Measurements from ENCODE around the gene ADAM15.

The ADAM15 gene

GRCh38 chr1:155086128-155086741, 35.1 kb downstream of the ADAM15 start:
- DNase-seq (ENCODE audit: low read depth in 3 of 3) = peak; percentile 67 to 82 (median 68)

GRCh38 chr1:155086856-155087535, 35.9 kb downstream of the ADAM15 start:
- DNase-seq (ENCODE audit: low read depth in 3 of 3) = no peak

- peak; percentile 68 to 80 (median 72) for DNase-seq (ENCODE audit: low read depth in 3 of 3)
Observed at GRCh38 chr1:155091071-155092051, 40.2 kb downstream of the ADAM15 start.

GRCh38 chr1:155092131-155092530, 41.0 kb downstream of the ADAM15 start:
- DNase-seq (ENCODE audit: low read depth in 3 of 3) = no peak

GRCh38 chr1:155092641-155093040, 41.5 kb downstream of the ADAM15 start:
- no peak for DNase-seq (ENCODE audit: low read depth in 3 of 3)

GRCh38 chr1:155093911-155094621, 43.0 kb downstream of the ADAM15 start:
- DNase-seq (ENCODE audit: low read depth in 3 of 3) = no peak

GRCh38 chr1:155094622-155094948, 43.5 kb downstream of the ADAM15 start:
- DNase-seq (ENCODE audit: low read depth in 3 of 3) = no peak

GRCh38 chr1:155099331-155099730, 48.2 kb downstream of the ADAM15 start:
- no peak for DNase-seq (ENCODE audit: low read depth in 3 of 3)

GRCh38 chr1:155103325-155103724, 52.2 kb downstream of the ADAM15 start:
- DNase-seq (ENCODE audit: low read depth in 3 of 3) = no peak

- DNase-seq (ENCODE audit: low read depth in 3 of 3) = no peak
Observed at GRCh38 chr1:155104605-155105534, 53.8 kb downstream of the ADAM15 start.

- no peak for DNase-seq (ENCODE audit: low read depth in 3 of 3)
Observed at GRCh38 chr1:155105604-155106011, 54.5 kb downstream of the ADAM15 start.

GRCh38 chr1:155106862-155107261, 55.7 kb downstream of the ADAM15 start:
- DNase-seq (ENCODE audit: low read depth in 3 of 3) = no peak

- DNase-seq (ENCODE audit: low read depth in 3 of 3) = no peak
Observed at GRCh38 chr1:155107309-155108264, 56.5 kb downstream of the ADAM15 start.

- DNase-seq (ENCODE audit: low read depth in 3 of 3) = no peak
Observed at GRCh38 chr1:155108296-155108695, 57.2 kb downstream of the ADAM15 start.

- no peak for DNase-seq (ENCODE audit: low read depth in 3 of 3)
Observed at GRCh38 chr1:155110381-155110780, 59.3 kb downstream of the ADAM15 start.

GRCh38 chr1:155110826-155111225, 59.7 kb downstream of the ADAM15 start:
- no peak for DNase-seq (ENCODE audit: low read depth in 3 of 3)

Data from stimulated activated CD4-positive, alpha-beta T cell treated with anti-CD3 and anti-CD28 coated beads, TNF-alpha, amount 100 ng/mL, for 24 hours (primary cell).